PFSK-1 (cell line): Measurements from ENCODE around the gene ADCY4.

Source experiments
- FOXP2 ChIP-seq: optimal IDR thresholded peaks from 2 replicates; pipeline ENCODE3; 2011; ENCODE audit warnings: borderline replicate concordance, control low read depth, inconsistent platforms; ENCODE audit not compliant: insufficient read depth; ENCODE audit errors: extremely low read length, extremely low read depth
- POLR2AphosphoS5 ChIP-seq: IDR thresholded peaks from 2 replicates; pipeline ENCODE4 v1.6.1; 2012; ENCODE audit warnings: low read depth, mild to moderate bottlenecking, control low read depth, low read length, moderate library complexity
- SIN3A ChIP-seq: IDR thresholded peaks from 2 replicates; pipeline ENCODE4 v1.6.1; 2012; ENCODE audit warnings: mild to moderate bottlenecking, low read length, moderate library complexity, borderline replicate concordance; ENCODE audit not compliant: insufficient read depth
- TAF1 ChIP-seq: IDR thresholded peaks from 2 replicates; pipeline ENCODE4 v1.6.1; 2012; ENCODE audit warnings: low read length, control low read depth, borderline replicate concordance; ENCODE audit not compliant: insufficient read depth
- TF ChIP-seq, protein P1 (sequence below), 2 experiments: IDR thresholded peaks; 2 replicates each; pipeline versions ENCODE4 v1.6.1 to v1.8.0; 2011 to 2012; ENCODE audit warnings: low read depth in 2 of 2, low read length in 2 of 2, control low read depth in 1 of 2, inconsistent platforms in 1 of 2, mild to moderate bottlenecking in 1 of 2, moderate library complexity in 1 of 2; ENCODE audit not compliant: insufficient read depth in 1 of 2

The ADCY4 gene

GRCh38 chr14:24307156-24307574 lies 27.7 kb downstream of the ADCY4 start:
- TF ChIP-seq SIN3A (no peak), TAF1 (no peak), FOXP2 (no peak), POLR2AphosphoS5 (no peak)
- TF ChIP-seq, protein P1, sequence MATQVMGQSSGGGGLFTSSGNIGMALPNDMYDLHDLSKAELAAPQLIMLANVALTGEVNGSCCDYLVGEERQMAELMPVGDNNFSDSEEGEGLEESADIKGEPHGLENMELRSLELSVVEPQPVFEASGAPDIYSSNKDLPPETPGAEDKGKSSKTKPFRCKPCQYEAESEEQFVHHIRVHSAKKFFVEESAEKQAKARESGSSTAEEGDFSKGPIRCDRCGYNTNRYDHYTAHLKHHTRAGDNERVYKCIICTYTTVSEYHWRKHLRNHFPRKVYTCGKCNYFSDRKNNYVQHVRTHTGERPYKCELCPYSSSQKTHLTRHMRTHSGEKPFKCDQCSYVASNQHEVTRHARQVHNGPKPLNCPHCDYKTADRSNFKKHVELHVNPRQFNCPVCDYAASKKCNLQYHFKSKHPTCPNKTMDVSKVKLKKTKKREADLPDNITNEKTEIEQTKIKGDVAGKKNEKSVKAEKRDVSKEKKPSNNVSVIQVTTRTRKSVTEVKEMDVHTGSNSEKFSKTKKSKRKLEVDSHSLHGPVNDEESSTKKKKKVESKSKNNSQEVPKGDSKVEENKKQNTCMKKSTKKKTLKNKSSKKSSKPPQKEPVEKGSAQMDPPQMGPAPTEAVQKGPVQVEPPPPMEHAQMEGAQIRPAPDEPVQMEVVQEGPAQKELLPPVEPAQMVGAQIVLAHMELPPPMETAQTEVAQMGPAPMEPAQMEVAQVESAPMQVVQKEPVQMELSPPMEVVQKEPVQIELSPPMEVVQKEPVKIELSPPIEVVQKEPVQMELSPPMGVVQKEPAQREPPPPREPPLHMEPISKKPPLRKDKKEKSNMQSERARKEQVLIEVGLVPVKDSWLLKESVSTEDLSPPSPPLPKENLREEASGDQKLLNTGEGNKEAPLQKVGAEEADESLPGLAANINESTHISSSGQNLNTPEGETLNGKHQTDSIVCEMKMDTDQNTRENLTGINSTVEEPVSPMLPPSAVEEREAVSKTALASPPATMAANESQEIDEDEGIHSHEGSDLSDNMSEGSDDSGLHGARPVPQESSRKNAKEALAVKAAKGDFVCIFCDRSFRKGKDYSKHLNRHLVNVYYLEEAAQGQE (IDR thresholded peaks at IDR 0.05; ENCODE audit: insufficient read depth in 1 of 2, low read depth in 2 of 2, low read length in 2 of 2): no peak

GRCh38 chr14:24304019-24304387 lies 30.9 kb downstream of the ADCY4 start:
- TF ChIP-seq, protein P1 (IDR thresholded peaks at IDR 0.05; ENCODE audit: insufficient read depth in 1 of 2, low read depth in 2 of 2, low read length in 2 of 2): no peak
- TF ChIP-seq FOXP2 (no peak), TAF1 (no peak), SIN3A (no peak), POLR2AphosphoS5 (no peak)

DNA sequence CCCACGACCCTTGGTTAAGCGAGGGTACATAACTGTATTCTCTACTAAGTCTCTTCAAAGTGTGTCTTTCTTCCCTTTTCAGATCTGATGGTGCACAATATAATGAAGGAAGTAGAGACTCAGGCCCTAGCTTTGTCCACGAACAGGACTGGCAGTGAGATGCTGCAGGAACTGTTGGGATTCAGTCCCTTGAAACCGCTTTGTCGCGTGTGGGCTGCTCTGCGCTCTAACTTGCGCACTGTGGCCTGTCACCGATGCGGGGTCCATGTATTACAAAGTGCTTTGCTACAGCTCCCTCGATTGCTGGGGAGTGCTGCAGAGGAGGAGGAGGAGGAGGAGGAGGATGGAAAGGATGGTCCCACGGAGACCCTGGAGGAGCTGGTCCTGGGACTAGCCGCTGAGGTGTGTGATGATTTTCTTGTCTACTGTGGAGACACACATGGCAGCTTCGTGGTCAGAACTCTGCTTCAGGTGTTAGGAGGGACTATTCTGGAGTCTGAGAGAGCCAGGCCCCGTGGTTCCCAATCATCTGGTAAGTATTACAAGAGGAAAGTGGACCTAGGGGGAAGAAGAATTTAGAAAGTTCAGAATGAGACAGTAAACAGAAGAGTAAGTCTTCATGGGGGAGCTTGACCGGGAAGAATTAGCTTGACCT lies 34.4 kb downstream of the ADCY4 start:
- TF ChIP-seq POLR2AphosphoS5 (no peak), SIN3A (no peak), FOXP2 (no peak), TAF1 (no peak)
- TF ChIP-seq, protein P1 (IDR thresholded peaks at IDR 0.05; ENCODE audit: insufficient read depth in 1 of 2, low read depth in 2 of 2, low read length in 2 of 2): no peak

GRCh38 chr14:24299255-24300191 lies 35.3 kb downstream of the ADCY4 start, which contains the start of the genes DHRS1 and NOP9:
DHRS1 (minus strand) TSS chr14:24299780; CDS start chr14:24299106, 674 bp downstream.
NOP9 (plus strand) TSS chr14:24299850; CDS start chr14:24299955, 105 bp downstream.
- TF ChIP-seq FOXP2: no peak
- TF ChIP-seq, protein P1 (IDR thresholded peaks at IDR 0.05; ENCODE audit: insufficient read depth in 1 of 2, low read depth in 2 of 2, low read length in 2 of 2): no peak
- 0 out of 2 replicates have a peak, but pooled peaks have one; percentile 62 for TF ChIP-seq SIN3A
- TF ChIP-seq POLR2AphosphoS5: peak; percentile 74
- TF ChIP-seq TAF1: no peak
